Measurements from ENCODE around the gene USP17L26.
"Not testable (repeated sequence)": the region's sequence is repeated elsewhere in the genome, so short reads cannot be mapped to it uniquely, and the experiment has no call there.

Gene USP17L26, protein sequence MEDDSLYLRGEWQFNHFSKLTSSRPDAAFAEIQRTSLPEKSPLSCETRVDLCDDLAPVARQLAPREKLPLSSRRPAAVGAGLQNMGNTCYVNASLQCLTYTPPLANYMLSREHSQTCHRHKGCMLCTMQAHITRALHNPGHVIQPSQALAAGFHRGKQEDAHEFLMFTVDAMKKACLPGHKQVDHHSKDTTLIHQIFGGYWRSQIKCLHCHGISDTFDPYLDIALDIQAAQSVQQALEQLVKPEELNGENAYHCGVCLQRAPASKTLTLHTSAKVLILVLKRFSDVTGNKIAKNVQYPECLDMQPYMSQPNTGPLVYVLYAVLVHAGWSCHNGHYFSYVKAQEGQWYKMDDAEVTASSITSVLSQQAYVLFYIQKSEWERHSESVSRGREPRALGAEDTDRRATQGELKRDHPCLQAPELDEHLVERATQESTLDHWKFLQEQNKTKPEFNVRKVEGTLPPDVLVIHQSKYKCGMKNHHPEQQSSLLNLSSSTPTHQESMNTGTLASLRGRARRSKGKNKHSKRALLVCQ

GRCh38 chr4:9334358-9334757, at the start of gene USP17L26:
TSS of gene USP17L26 (plus strand) at chr4:9334658. CDS start at chr4:9334658, 0 bp downstream.
- not testable (repeated sequence) for H3K4me3 ChIP-seq (ENCODE audit: low read length); H4K20me1 ChIP-seq (ENCODE audit: control insufficient read depth, insufficient read depth, low read depth, low read length); H3K4me1 ChIP-seq (ENCODE audit: control insufficient read depth, low read length); H3F3A ChIP-seq (ENCODE audit: control insufficient read depth, insufficient read depth); H3K4me2 ChIP-seq (ENCODE audit: low read length); H3K79me2 ChIP-seq (ENCODE audit: control insufficient read depth, low read length); H3K9me3 ChIP-seq (ENCODE audit: control insufficient read depth, insufficient read depth, low read length); H3K36me3 ChIP-seq (ENCODE audit: control insufficient read depth, low read length); H3K27me3 ChIP-seq (ENCODE audit: control insufficient read depth, low read length); H3K9me2 ChIP-seq (replicated peaks; ENCODE audit: control insufficient read depth, low read length); H3K27ac ChIP-seq (ENCODE audit: low read depth, low read length)

DNA sequence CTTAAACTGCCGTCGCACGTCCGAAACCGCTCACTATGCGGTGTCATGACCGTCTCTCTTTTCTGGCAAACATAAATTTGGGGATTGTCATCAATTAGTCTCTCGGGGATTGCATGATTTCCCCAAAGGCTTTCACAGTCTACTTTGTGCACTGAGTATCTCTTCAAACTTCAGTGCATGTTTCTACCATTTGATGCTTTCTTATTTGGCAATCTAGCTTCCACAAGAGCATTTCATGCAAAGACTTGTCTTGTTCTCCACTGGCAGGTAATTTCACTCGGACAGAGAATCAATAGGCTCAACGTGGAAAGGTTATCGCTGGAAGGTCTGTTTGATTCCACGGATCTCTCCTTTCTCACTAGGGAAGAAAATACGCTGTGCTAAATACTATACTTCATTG, 10.3 kb upstream of the USP17L26 start:
- H3K4me3 ChIP-seq (ENCODE audit: low read length); H3K36me3 ChIP-seq (ENCODE audit: control insufficient read depth, low read length); H3F3A ChIP-seq (ENCODE audit: control insufficient read depth, insufficient read depth); H3K4me2 ChIP-seq (ENCODE audit: low read length); H4K20me1 ChIP-seq (ENCODE audit: control insufficient read depth, insufficient read depth, low read depth, low read length); H3K9me3 ChIP-seq (ENCODE audit: control insufficient read depth, insufficient read depth, low read length); H3K79me2 ChIP-seq (ENCODE audit: control insufficient read depth, low read length); H3K27ac ChIP-seq (ENCODE audit: low read depth, low read length); H3K27me3 ChIP-seq (ENCODE audit: control insufficient read depth, low read length); H3K9me2 ChIP-seq (replicated peaks; ENCODE audit: control insufficient read depth, low read length); H3K4me1 ChIP-seq (ENCODE audit: control insufficient read depth, low read length): not testable (repeated sequence)

GRCh38 chr4:9324865-9325264, 9.6 kb upstream of the USP17L26 start, which contains the start of gene USP17L24:
TSS of gene USP17L24 (plus strand) at chr4:9325165. CDS start at chr4:9325165, 0 bp downstream.
- not testable (repeated sequence) for H3F3A ChIP-seq (ENCODE audit: control insufficient read depth, insufficient read depth)

GRCh38 chr4:9329611-9330010, 4.8 kb upstream of the USP17L26 start, which contains the start of gene USP17L25:
TSS of gene USP17L25 (plus strand) at chr4:9329911. CDS start at chr4:9329911, 0 bp downstream.
- not testable (repeated sequence) for H3K36me3 ChIP-seq (ENCODE audit: control insufficient read depth, low read length); H3K9me2 ChIP-seq (replicated peaks; ENCODE audit: control insufficient read depth, low read length); H3K9me3 ChIP-seq (ENCODE audit: control insufficient read depth, insufficient read depth, low read length); H3K79me2 ChIP-seq (ENCODE audit: control insufficient read depth, low read length); H3K27ac ChIP-seq (ENCODE audit: low read depth, low read length); H3K4me3 ChIP-seq (ENCODE audit: low read length); H3K4me2 ChIP-seq (ENCODE audit: low read length); H3K27me3 ChIP-seq (ENCODE audit: control insufficient read depth, low read length); H3F3A ChIP-seq (ENCODE audit: control insufficient read depth, insufficient read depth); H4K20me1 ChIP-seq (ENCODE audit: control insufficient read depth, insufficient read depth, low read depth, low read length); H3K4me1 ChIP-seq (ENCODE audit: control insufficient read depth, low read length)

More at GRCh38 chr4:9324865-9325264, 9.6 kb upstream of the USP17L26 start, which contains the start of gene USP17L24:
- H3K4me1 ChIP-seq (ENCODE audit: control insufficient read depth, low read length); H3K9me2 ChIP-seq (replicated peaks; ENCODE audit: control insufficient read depth, low read length); H3K27ac ChIP-seq (ENCODE audit: low read depth, low read length); H3K9me3 ChIP-seq (ENCODE audit: control insufficient read depth, insufficient read depth, low read length); H4K20me1 ChIP-seq (ENCODE audit: control insufficient read depth, insufficient read depth, low read depth, low read length); H3K27me3 ChIP-seq (ENCODE audit: control insufficient read depth, low read length); H3K4me2 ChIP-seq (ENCODE audit: low read length); H3K79me2 ChIP-seq (ENCODE audit: control insufficient read depth, low read length); H3K36me3 ChIP-seq (ENCODE audit: control insufficient read depth, low read length); H3K4me3 ChIP-seq (ENCODE audit: low read length): not testable (repeated sequence)

DNA sequence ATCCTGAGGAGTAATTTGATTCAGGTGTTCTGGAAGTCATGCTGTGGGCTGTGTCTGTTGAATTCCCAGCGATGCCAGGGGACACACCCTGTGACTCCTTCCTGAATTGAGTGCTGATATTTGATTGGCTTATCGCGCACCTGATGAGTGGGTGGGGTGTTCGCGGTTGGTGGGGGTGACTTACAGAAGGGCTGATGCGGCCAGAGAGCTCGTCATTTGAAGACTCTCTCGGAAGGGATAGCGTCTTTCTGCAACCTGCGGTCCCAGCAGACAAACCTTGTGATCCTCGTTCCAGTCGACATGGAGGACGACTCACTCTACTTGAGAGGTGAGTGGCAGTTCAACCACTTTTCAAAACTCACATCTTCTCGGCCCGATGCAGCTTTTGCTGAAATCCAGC, 4.6 kb downstream of the USP17L26 start, which contains the start of gene USP17L5:
Gene USP17L5 (plus strand): TSS at position 301 of the 400 bp plus-strand sequence. CDS start 0 bp downstream, at position 301.
- H3K4me2 ChIP-seq (ENCODE audit: low read length); H3K27me3 ChIP-seq (ENCODE audit: control insufficient read depth, low read length); H3K79me2 ChIP-seq (ENCODE audit: control insufficient read depth, low read length); H3K9me3 ChIP-seq (ENCODE audit: control insufficient read depth, insufficient read depth, low read length); H3K36me3 ChIP-seq (ENCODE audit: control insufficient read depth, low read length); H3K9me2 ChIP-seq (replicated peaks; ENCODE audit: control insufficient read depth, low read length); H3K4me3 ChIP-seq (ENCODE audit: low read length); H3F3A ChIP-seq (ENCODE audit: control insufficient read depth, insufficient read depth); H4K20me1 ChIP-seq (ENCODE audit: control insufficient read depth, insufficient read depth, low read depth, low read length); H3K27ac ChIP-seq (ENCODE audit: low read depth, low read length); H3K4me1 ChIP-seq (ENCODE audit: control insufficient read depth, low read length): not testable (repeated sequence)

DNA sequence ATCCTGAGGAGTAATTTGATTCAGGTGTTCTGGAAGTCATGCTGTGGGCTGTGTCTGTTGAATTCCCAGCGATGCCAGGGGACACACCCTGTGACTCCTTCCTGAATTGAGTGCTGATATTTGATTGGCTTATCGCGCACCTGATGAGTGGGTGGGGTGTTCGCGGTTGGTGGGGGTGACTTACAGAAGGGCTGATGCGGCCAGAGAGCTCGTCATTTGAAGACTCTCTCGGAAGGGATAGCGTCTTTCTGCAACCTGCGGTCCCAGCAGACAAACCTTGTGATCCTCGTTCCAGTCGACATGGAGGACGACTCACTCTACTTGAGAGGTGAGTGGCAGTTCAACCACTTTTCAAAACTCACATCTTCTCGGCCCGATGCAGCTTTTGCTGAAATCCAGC, 9.4 kb downstream of the USP17L26 start, which contains the start of gene USP17L27:
Gene USP17L27 (plus strand): TSS at position 301 of the 400 bp plus-strand sequence. CDS start 0 bp downstream, at position 301.
- not testable (repeated sequence) for H3K4me1 ChIP-seq (ENCODE audit: control insufficient read depth, low read length); H3K9me3 ChIP-seq (ENCODE audit: control insufficient read depth, insufficient read depth, low read length); H3F3A ChIP-seq (ENCODE audit: control insufficient read depth, insufficient read depth); H3K4me2 ChIP-seq (ENCODE audit: low read length); H3K36me3 ChIP-seq (ENCODE audit: control insufficient read depth, low read length); H3K27ac ChIP-seq (ENCODE audit: low read depth, low read length); H4K20me1 ChIP-seq (ENCODE audit: control insufficient read depth, insufficient read depth, low read depth, low read length); H3K4me3 ChIP-seq (ENCODE audit: low read length); H3K79me2 ChIP-seq (ENCODE audit: control insufficient read depth, low read length); H3K27me3 ChIP-seq (ENCODE audit: control insufficient read depth, low read length); H3K9me2 ChIP-seq (replicated peaks; ENCODE audit: control insufficient read depth, low read length)

DNA sequence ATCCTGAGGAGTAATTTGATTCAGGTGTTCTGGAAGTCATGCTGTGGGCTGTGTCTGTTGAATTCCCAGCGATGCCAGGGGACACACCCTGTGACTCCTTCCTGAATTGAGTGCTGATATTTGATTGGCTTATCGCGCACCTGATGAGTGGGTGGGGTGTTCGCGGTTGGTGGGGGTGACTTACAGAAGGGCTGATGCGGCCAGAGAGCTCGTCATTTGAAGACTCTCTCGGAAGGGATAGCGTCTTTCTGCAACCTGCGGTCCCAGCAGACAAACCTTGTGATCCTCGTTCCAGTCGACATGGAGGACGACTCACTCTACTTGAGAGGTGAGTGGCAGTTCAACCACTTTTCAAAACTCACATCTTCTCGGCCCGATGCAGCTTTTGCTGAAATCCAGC, 14.1 kb downstream of the USP17L26 start, which contains the start of gene USP17L28:
Gene USP17L28 (plus strand): TSS at position 301 of the 400 bp plus-strand sequence. CDS start 0 bp downstream, at position 301.
- H3K27me3 ChIP-seq (ENCODE audit: control insufficient read depth, low read length); H3K4me3 ChIP-seq (ENCODE audit: low read length); H3K9me3 ChIP-seq (ENCODE audit: control insufficient read depth, insufficient read depth, low read length); H3F3A ChIP-seq (ENCODE audit: control insufficient read depth, insufficient read depth); H3K9me2 ChIP-seq (replicated peaks; ENCODE audit: control insufficient read depth, low read length); H3K27ac ChIP-seq (ENCODE audit: low read depth, low read length); H3K36me3 ChIP-seq (ENCODE audit: control insufficient read depth, low read length); H3K4me1 ChIP-seq (ENCODE audit: control insufficient read depth, low read length); H4K20me1 ChIP-seq (ENCODE audit: control insufficient read depth, insufficient read depth, low read depth, low read length); H3K4me2 ChIP-seq (ENCODE audit: low read length); H3K79me2 ChIP-seq (ENCODE audit: control insufficient read depth, low read length): not testable (repeated sequence)

GRCh38 chr4:9350866-9351265, 16.4 kb downstream of the USP17L26 start:
- not testable (repeated sequence) for H3K27ac ChIP-seq (ENCODE audit: low read depth, low read length); H3K79me2 ChIP-seq (ENCODE audit: control insufficient read depth, low read length); H3K27me3 ChIP-seq (ENCODE audit: control insufficient read depth, low read length); H3F3A ChIP-seq (ENCODE audit: control insufficient read depth, insufficient read depth); H3K4me1 ChIP-seq (ENCODE audit: control insufficient read depth, low read length); H4K20me1 ChIP-seq (ENCODE audit: control insufficient read depth, insufficient read depth, low read depth, low read length); H3K36me3 ChIP-seq (ENCODE audit: control insufficient read depth, low read length); H3K4me3 ChIP-seq (ENCODE audit: low read length); H3K9me3 ChIP-seq (ENCODE audit: control insufficient read depth, insufficient read depth, low read length); H3K4me2 ChIP-seq (ENCODE audit: low read length); H3K9me2 ChIP-seq (replicated peaks; ENCODE audit: control insufficient read depth, low read length)

All from DOHH2 (cell line).